ENCODE results near the gene NUDT4. TPM values are rescaled to one million over a fixed set of nuclear protein-coding genes. Genes with fewer than 3 reads are reported as not detected.
"Not testable (repeated sequence)": the region's sequence is repeated elsewhere in the genome, so short reads cannot be mapped to it uniquely, and the experiment has no call there.

Gene NUDT4
- total and polyA plus RNA-seq, 2 donors (not counting 3 experiments of a cell fraction or from before 2014, with no cell fraction given), result 76.0 to 161 TPM

- peaks cover 99% of the 10 kb centered on the region for H3K79me2 ChIP-seq (ENCODE audit: control insufficient read depth, insufficient read depth, low read length)
- ChIA-PET POLR2A (no interaction called here), CTCF (interaction anchor here (1.2 to 1.5 kb wide), 2 partner anchors 11 kb away, joined by 8 to 10 read pairs; no protein-coding TSS in a partner anchor)
- no peak overlapping the region for H3K4me3 ChIP-seq (replicated peaks in 1 of 3; ENCODE audit: insufficient read depth in 1 of 3, low read depth in 1 of 3, low read length in 3 of 3)
- H3K27me3 ChIP-seq (ENCODE audit: control insufficient read depth in 2 of 2, insufficient read depth in 2 of 2, low read length in 2 of 2), result no peaks in the 10 kb centered on the region
- H3K36me3 ChIP-seq (ENCODE audit: control insufficient read depth in 2 of 2, extremely low read depth in 1 of 2, insufficient read depth in 2 of 2, low read length in 2 of 2), result no peaks in the 10 kb centered on the region
- FAIRE-seq (no peak), DNase-seq (ENCODE audit: low read depth, low spot score) (no peak)
- no peak overlapping the region for H3K27ac ChIP-seq (ENCODE audit: insufficient read depth, low read depth, low read length)
- H3K4me2 ChIP-seq (ENCODE audit: insufficient read depth, low read length), result no peak overlapping the region
- no peak overlapping the region for H3K9ac ChIP-seq (replicated peaks; ENCODE audit: extremely low read depth, insufficient read depth, low read length)
- TF ChIP-seq MAX (IDR thresholded peaks at IDR 0.05; ENCODE audit: insufficient read depth, insufficient read length), result no peak
- no peak for TF ChIP-seq GATA2 (IDR thresholded peaks at IDR 0.05; ENCODE audit: insufficient read depth, insufficient read length, low read depth, low read length)
- no peak for TF ChIP-seq FOS (IDR thresholded peaks at IDR 0.05; ENCODE audit: borderline replicate concordance, insufficient read depth, low read length)
- TF ChIP-seq MYC (IDR thresholded peaks at IDR 0.05; ENCODE audit: low read depth, low read length), result no peak
- TF ChIP-seq POLR2AphosphoS5 (IDR thresholded peaks at IDR 0.05; ENCODE audit: insufficient read depth, low read depth, low read length), result no peak
- TF ChIP-seq CTCF (IDR thresholded peaks at IDR 0.05; ENCODE audit: extremely low read depth in 1 of 2, insufficient read depth in 1 of 2, low read depth in 1 of 2, low read length in 2 of 2), result no peak
- no peak for TF ChIP-seq POLR2A (IDR thresholded peaks at IDR 0.05; ENCODE audit: low read depth, low read length)
- TF ChIP-seq EZH2 (IDR thresholded peaks at IDR 0.05; ENCODE audit: borderline replicate concordance, low read depth, low read length, severe bottlenecking), result no peak
- TF ChIP-seq JUN (IDR thresholded peaks at IDR 0.05; ENCODE audit: borderline replicate concordance, insufficient read depth, insufficient read length, low read depth), result no peak
- peaks cover 24% of the 10 kb centered on the region for H4K20me1 ChIP-seq (replicated peaks; ENCODE audit: control insufficient read depth, extremely low read depth, insufficient read depth, low read length)
- intact Hi-C loops (cut with micrococcal nuclease) (no loop called here), dilution Hi-C loops (cut with MboI; ENCODE audit: extremely low pct_ligation_motif_present, low sequenced_read_pairs) (no loop called here)
- BruUV-seq (replicated peaks), result no TSS peak
- no peaks in the 10 kb centered on the region for H3K9me3 ChIP-seq (replicated peaks; ENCODE audit: control insufficient read depth, insufficient read depth, low read length)
- H2AFZ ChIP-seq (ENCODE audit: low read depth, low read length), result no peak overlapping the region
- no peaks in the 10 kb centered on the region for H3K9me1 ChIP-seq (replicated peaks; ENCODE audit: control insufficient read depth, extremely low read depth, insufficient read depth, low read length)
- peaks cover 2% of the 10 kb centered on the region for H3K4me1 ChIP-seq (ENCODE audit: control insufficient read depth, extremely low read depth, insufficient read depth, low read length)
Measured at GRCh38 chr12:93430280-93430679, 52.6 kb downstream of the NUDT4 start.

- intact Hi-C loops (cut with micrococcal nuclease); H3K9me1 ChIP-seq (replicated peaks; ENCODE audit: control insufficient read depth, extremely low read depth, insufficient read depth, low read length); BruUV-seq (replicated peaks); H3K36me3 ChIP-seq (ENCODE audit: control insufficient read depth in 2 of 2, extremely low read depth in 1 of 2, insufficient read depth in 2 of 2, low read length in 2 of 2); H3K27ac ChIP-seq (ENCODE audit: insufficient read depth, low read depth, low read length); H3K9ac ChIP-seq (replicated peaks; ENCODE audit: extremely low read depth, insufficient read depth, low read length); dilution Hi-C loops (cut with MboI; ENCODE audit: extremely low pct_ligation_motif_present, low sequenced_read_pairs); H3K9me3 ChIP-seq (replicated peaks; ENCODE audit: control insufficient read depth, insufficient read depth, low read length); POLR2A ChIA-PET; DNase-seq (ENCODE audit: low read depth, low spot score); H3K4me2 ChIP-seq (ENCODE audit: insufficient read depth, low read length); H3K27me3 ChIP-seq (ENCODE audit: control insufficient read depth in 2 of 2, insufficient read depth in 2 of 2, low read length in 2 of 2); FAIRE-seq; H3K4me3 ChIP-seq (replicated peaks in 1 of 3; ENCODE audit: insufficient read depth in 1 of 3, low read depth in 1 of 3, low read length in 3 of 3); H3K4me1 ChIP-seq (ENCODE audit: control insufficient read depth, extremely low read depth, insufficient read depth, low read length); H2AFZ ChIP-seq (ENCODE audit: low read depth, low read length): not testable (repeated sequence)
- H4K20me1 ChIP-seq (replicated peaks; ENCODE audit: control insufficient read depth, extremely low read depth, insufficient read depth, low read length), result peaks cover 21% of the 10 kb centered on the region
- peaks cover 99% of the 10 kb centered on the region for H3K79me2 ChIP-seq (ENCODE audit: control insufficient read depth, insufficient read depth, low read length)
- CTCF ChIA-PET, result interaction anchor here (1.4 kb wide), 1 partner anchor 12 kb away, joined by 3 read pairs; no protein-coding TSS in a partner anchor
Measured at GRCh38 chr12:93432031-93432430, 54.3 kb downstream of the NUDT4 start.
